HG02884 (cell line): ENCODE data around the gene RAPGEF5.

ENCODE experiments used
- ATAC-seq: cut with Tn5 transposase; IDR thresholded peaks from one replicate; pipeline ENCODE4 v1.9.1; 2021; ENCODE audit warnings: mild to moderate bottlenecking, moderate library complexity; ENCODE audit not compliant: unreplicated experiment

The RAPGEF5 gene

GRCh38 chr7:22167482-22167881 is 189.5 kb downstream of the RAPGEF5 start:
- no peak for ATAC-seq

GRCh38 chr7:22166928-22167327 is 190.0 kb downstream of the RAPGEF5 start:
- no peak for ATAC-seq

GRCh38 chr7:22159341-22159740 is 197.6 kb downstream of the RAPGEF5 start:
- ATAC-seq, result no peak

GRCh38 chr7:22157552-22157951 is 199.4 kb downstream of the RAPGEF5 start:
- ATAC-seq, result no peak

GRCh38 chr7:22156205-22156604 is 200.7 kb downstream of the RAPGEF5 start:
- ATAC-seq, result no peak

GRCh38 chr7:22154143-22154529 is 202.8 kb downstream of the RAPGEF5 start:
- no peak for ATAC-seq

GRCh38 chr7:22153432-22154142 is 203.4 kb downstream of the RAPGEF5 start:
- no peak for ATAC-seq

- no peak for ATAC-seq
Observed at GRCh38 chr7:22152690-22153089, 204.3 kb downstream of the RAPGEF5 start.

- no peak for ATAC-seq
Observed at GRCh38 chr7:22151901-22152300, 205.1 kb downstream of the RAPGEF5 start.

- no peak for ATAC-seq
Observed at GRCh38 chr7:22150221-22150620, 206.7 kb downstream of the RAPGEF5 start.

- no peak for ATAC-seq
Observed at GRCh38 chr7:22147868-22148267, 209.1 kb downstream of the RAPGEF5 start.

- ATAC-seq, result no peak
Observed at GRCh38 chr7:22146961-22147512, 209.9 kb downstream of the RAPGEF5 start.

- no peak for ATAC-seq
Observed at GRCh38 chr7:22144950-22145349, 212.0 kb downstream of the RAPGEF5 start.

- ATAC-seq, result no peak
Observed at GRCh38 chr7:22143491-22143890, 213.5 kb downstream of the RAPGEF5 start.

GRCh38 chr7:22142572-22142971 is 214.4 kb downstream of the RAPGEF5 start:
- no peak for ATAC-seq

- ATAC-seq, result no peak
Observed at GRCh38 chr7:22141355-22141754, 215.6 kb downstream of the RAPGEF5 start.

GRCh38 chr7:22140578-22140977 is 216.4 kb downstream of the RAPGEF5 start:
- no peak for ATAC-seq

- ATAC-seq, result no peak
Observed at GRCh38 chr7:22138886-22139285, 218.1 kb downstream of the RAPGEF5 start.

- no peak for ATAC-seq
Observed at GRCh38 chr7:22138106-22138505, 218.8 kb downstream of the RAPGEF5 start.

GRCh38 chr7:22137466-22137865 is 219.5 kb downstream of the RAPGEF5 start:
- no peak for ATAC-seq

GRCh38 chr7:22137026-22137425 is 219.9 kb downstream of the RAPGEF5 start:
- no peak for ATAC-seq

- ATAC-seq, result no peak
Observed at GRCh38 chr7:22129819-22130580, 227.0 kb downstream of the RAPGEF5 start.
